GM19099 (cell line): ENCODE data around the gene ZBP1.

ENCODE experiments used
- POLR2A ChIP-seq: IDR thresholded peaks from 3 replicates; pipeline ENCODE4 v1.6.1; 2011; ENCODE audit warnings: low read depth; ENCODE audit not compliant: insufficient read length; ENCODE audit errors: extremely low read depth

The ZBP1 gene

GRCh38 chr20:57581202-57582028 is 38.8 kb downstream of the ZBP1 start:
- TF ChIP-seq POLR2A: no peak

- no peak for TF ChIP-seq POLR2A
Measured at GRCh38 chr20:57580478-57581201, 39.6 kb downstream of the ZBP1 start.

- TF ChIP-seq POLR2A: no peak
Measured at GRCh38 chr20:57579898-57580447, 40.3 kb downstream of the ZBP1 start.

GRCh38 chr20:57579331-57579897 is 40.8 kb downstream of the ZBP1 start:
- TF ChIP-seq POLR2A: no peak

- TF ChIP-seq POLR2A: no peak
Measured at GRCh38 chr20:57578476-57579165, 41.6 kb downstream of the ZBP1 start.

- TF ChIP-seq POLR2A: no peak
Measured at GRCh38 chr20:57577679-57578475, 42.3 kb downstream of the ZBP1 start.

GRCh38 chr20:57576617-57577550 is 43.3 kb downstream of the ZBP1 start:
- TF ChIP-seq POLR2A: no peak

GRCh38 chr20:57576002-57576401 is 44.2 kb downstream of the ZBP1 start:
- TF ChIP-seq POLR2A: no peak

GRCh38 chr20:57574954-57575353 is 45.3 kb downstream of the ZBP1 start:
- TF ChIP-seq POLR2A: no peak

- TF ChIP-seq POLR2A: no peak
Measured at GRCh38 chr20:57573894-57574293, 46.3 kb downstream of the ZBP1 start.

- TF ChIP-seq POLR2A: no peak
Measured at GRCh38 chr20:57573242-57573641, 47.0 kb downstream of the ZBP1 start.

- no peak for TF ChIP-seq POLR2A
Measured at GRCh38 chr20:57571782-57572416, 48.3 kb downstream of the ZBP1 start.

GRCh38 chr20:57570920-57571319 is 49.3 kb downstream of the ZBP1 start:
- no peak for TF ChIP-seq POLR2A
